ENCODE results near the gene THAP2. TPM values are rescaled to one million over a fixed set of nuclear protein-coding genes. Genes with fewer than 3 reads are reported as not detected.

THAP2 gene
- 1 to 10 TPM; 2.4 to 4.8 TPM for total RNA-seq

GRCh38 chr12:71663561-71664410 lies at the start of gene THAP2, which contains the start of gene ZFC3H1:
Gene THAP2 (plus strand): TSS chr12:71664301. CDS start chr12:71664510, 209 bp downstream.
Gene ZFC3H1 (minus strand): TSS chr12:71663848. CDS start chr12:71663610, 238 bp downstream.
- no peaks in the 10 kb centered on the region for H3K9me3 ChIP-seq
- H3K36me3 ChIP-seq: no peaks in the 10 kb centered on the region
- peak within 1 kb of the TSS; percentile 83 for H3K4me3 ChIP-seq
- H3K27ac ChIP-seq: peak within 1 kb of the TSS; percentile 96 to 97
- peak; percentile 97 for DNase-seq (ENCODE audit: low spot score)
- intact Hi-C loops (cut with DNase I): loop anchor here (1.0 kb wide), 1 partner anchor 22 kb away; no protein-coding TSS in a partner anchor
- under 1% methylated on average over 56 of the region's 57 CpGs for WGBS
- TF ChIP-seq POLR2AphosphoS5 (IDR thresholded peaks at IDR 0.05): peak; percentile 97
- TF ChIP-seq POLR2A (IDR thresholded peaks at IDR 0.05): peak; percentile 96
- TF ChIP-seq, protein P1, sequence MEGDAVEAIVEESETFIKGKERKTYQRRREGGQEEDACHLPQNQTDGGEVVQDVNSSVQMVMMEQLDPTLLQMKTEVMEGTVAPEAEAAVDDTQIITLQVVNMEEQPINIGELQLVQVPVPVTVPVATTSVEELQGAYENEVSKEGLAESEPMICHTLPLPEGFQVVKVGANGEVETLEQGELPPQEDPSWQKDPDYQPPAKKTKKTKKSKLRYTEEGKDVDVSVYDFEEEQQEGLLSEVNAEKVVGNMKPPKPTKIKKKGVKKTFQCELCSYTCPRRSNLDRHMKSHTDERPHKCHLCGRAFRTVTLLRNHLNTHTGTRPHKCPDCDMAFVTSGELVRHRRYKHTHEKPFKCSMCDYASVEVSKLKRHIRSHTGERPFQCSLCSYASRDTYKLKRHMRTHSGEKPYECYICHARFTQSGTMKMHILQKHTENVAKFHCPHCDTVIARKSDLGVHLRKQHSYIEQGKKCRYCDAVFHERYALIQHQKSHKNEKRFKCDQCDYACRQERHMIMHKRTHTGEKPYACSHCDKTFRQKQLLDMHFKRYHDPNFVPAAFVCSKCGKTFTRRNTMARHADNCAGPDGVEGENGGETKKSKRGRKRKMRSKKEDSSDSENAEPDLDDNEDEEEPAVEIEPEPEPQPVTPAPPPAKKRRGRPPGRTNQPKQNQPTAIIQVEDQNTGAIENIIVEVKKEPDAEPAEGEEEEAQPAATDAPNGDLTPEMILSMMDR (IDR thresholded peaks at IDR 0.05): peak in 3 of 4 experiments; percentile 17 to 31 (median 22)
- no peaks in the 10 kb centered on the region for H3K4me1 ChIP-seq (replicated peaks)
- H3K27me3 ChIP-seq (replicated peaks; ENCODE audit: insufficient read depth): no peaks in the 10 kb centered on the region

GRCh38 chr12:71621938-71622337 lies 42.2 kb upstream of the THAP2 start:
- no peaks in the 10 kb centered on the region for H3K4me1 ChIP-seq (replicated peaks)
- H3K9me3 ChIP-seq: no peaks in the 10 kb centered on the region
- intact Hi-C loops (cut with DNase I): no loop called here
- 96% methylated on average over 1 of the region's 1 CpG for WGBS
- H3K27me3 ChIP-seq (replicated peaks; ENCODE audit: insufficient read depth): no peaks in the 10 kb centered on the region
- H3K4me3 ChIP-seq: no peak overlapping the region
- TF ChIP-seq POLR2AphosphoS5 (IDR thresholded peaks at IDR 0.05): no peak
- no peak for TF ChIP-seq POLR2A (IDR thresholded peaks at IDR 0.05)
- TF ChIP-seq, protein P1 (IDR thresholded peaks at IDR 0.05): no peak
- peaks cover 0 to 4% of the 10 kb centered on the region in 2 donors for H3K36me3 ChIP-seq
- no peak for DNase-seq (ENCODE audit: low spot score)
- H3K27ac ChIP-seq: no peak overlapping the region

DNA sequence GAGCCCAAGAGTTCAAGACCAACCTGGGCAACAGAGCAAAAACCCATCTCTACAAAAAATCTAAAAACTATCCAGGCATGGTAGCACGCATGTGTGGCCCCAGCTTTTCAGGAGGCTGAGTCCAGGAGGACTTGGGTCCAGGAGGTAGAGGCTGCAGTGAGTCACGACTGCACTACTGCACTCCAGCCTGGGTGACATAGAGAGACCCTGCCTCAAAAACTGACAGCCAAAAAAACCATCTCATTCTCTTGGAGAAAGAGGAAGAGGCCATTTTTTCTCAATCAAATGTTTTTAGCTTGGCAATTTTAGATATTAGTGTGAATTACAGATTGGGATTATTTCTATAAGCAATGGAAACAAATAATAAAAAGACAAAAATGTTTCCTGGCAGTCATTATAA lies 38.6 kb upstream of the THAP2 start:
- H3K4me3 ChIP-seq: no peak overlapping the region
- H3K27me3 ChIP-seq (replicated peaks; ENCODE audit: insufficient read depth): no peaks in the 10 kb centered on the region
- no peak overlapping the region for H3K27ac ChIP-seq
- no peak for DNase-seq (ENCODE audit: low spot score)
- TF ChIP-seq POLR2A (IDR thresholded peaks at IDR 0.05): no peak
- TF ChIP-seq POLR2AphosphoS5 (IDR thresholded peaks at IDR 0.05): no peak
- H3K36me3 ChIP-seq: peaks cover 0 to 4% of the 10 kb centered on the region in 2 donors
- WGBS: 98% methylated on average over 2 of the region's 2 CpGs
- H3K9me3 ChIP-seq: no peaks in the 10 kb centered on the region
- H3K4me1 ChIP-seq (replicated peaks): no peaks in the 10 kb centered on the region
- intact Hi-C loops (cut with DNase I): no loop called here

- Histone ChIP-seq H3K4me3 (no peak overlapping the region), H3K4me1 (replicated peaks) (no peaks in the 10 kb centered on the region), H3K36me3 (peaks cover 0 to 4% of the 10 kb centered on the region in 2 donors), H3K27me3 (replicated peaks; ENCODE audit: insufficient read depth) (no peaks in the 10 kb centered on the region), H3K9me3 (no peaks in the 10 kb centered on the region), H3K27ac (no peak overlapping the region)
- intact Hi-C loops (cut with DNase I): no loop called here
- TF ChIP-seq, protein P1 (IDR thresholded peaks at IDR 0.05): no peak
- TF ChIP-seq POLR2AphosphoS5 (IDR thresholded peaks at IDR 0.05): no peak
- no peak for TF ChIP-seq POLR2A (IDR thresholded peaks at IDR 0.05)
- WGBS: 62% methylated on average over 5 of the region's 5 CpGs
- DNase-seq (ENCODE audit: low spot score): no peak
These were observed 38.0 kb upstream of the THAP2 start for GRCh38 chr12:71626098-71626497.

DNA sequence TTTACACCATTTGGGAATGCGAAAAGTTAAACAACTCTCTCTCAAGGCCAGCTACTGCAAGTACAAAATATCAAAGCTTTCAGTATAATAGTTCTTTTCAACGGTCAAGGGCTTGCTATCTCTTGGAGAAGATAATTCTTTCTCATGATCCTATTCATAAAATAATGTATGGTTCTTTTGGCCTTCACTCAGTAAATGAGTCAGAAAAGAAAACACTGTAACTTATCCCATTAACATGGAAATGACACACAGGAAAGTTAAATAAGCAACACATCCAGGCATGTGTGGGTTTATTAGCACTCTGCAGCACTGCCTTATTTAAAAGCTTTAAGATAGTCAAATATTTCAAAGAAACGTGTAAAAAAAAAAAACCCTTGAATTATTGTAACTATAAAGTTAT lies 37.3 kb upstream of the THAP2 start:
- TF ChIP-seq POLR2A (IDR thresholded peaks at IDR 0.05) (no peak), POLR2AphosphoS5 (IDR thresholded peaks at IDR 0.05) (no peak)
- TF ChIP-seq, protein P1 (IDR thresholded peaks at IDR 0.05): no peak
- DNase-seq (ENCODE audit: low spot score): no peak
- no peak overlapping the region for H3K27ac ChIP-seq
- H3K4me3 ChIP-seq: no peak overlapping the region
- intact Hi-C loops (cut with DNase I): no loop called here
- H3K9me3 ChIP-seq: no peaks in the 10 kb centered on the region
- H3K36me3 ChIP-seq: peaks cover 0 to 4% of the 10 kb centered on the region in 2 donors
- no peaks in the 10 kb centered on the region for H3K27me3 ChIP-seq (replicated peaks; ENCODE audit: insufficient read depth)
- WGBS: 25% methylated on average over 3 of the region's 3 CpGs
- H3K4me1 ChIP-seq (replicated peaks): no peaks in the 10 kb centered on the region
